Activated effector memory CD4-positive, alpha-beta T cell treated with anti-CD3 and anti-CD28 coated beads, Interleukin-2, amount 50 U/mL, for 16 hours (primary cell): ENCODE data around the gene OR52I1.

Experiments
- DNase-seq: peaks from one replicate; pipeline ENCODE4 v3.0.0-alpha.2; 2020

The OR52I1 gene

GRCh38 chr11:4593739-4594138 lies at the start of gene OR52I1:
Gene OR52I1, plus strand, starts transcription at chr11:4594039. Its CDS starts 0 bp downstream, at chr11:4594039.
- DNase-seq = no peak

GRCh38 chr11:4544891-4545290 lies 48.9 kb upstream of the OR52I1 start, which contains the start of gene OR52M1:
Gene OR52M1, plus strand, starts transcription at chr11:4545191. Its CDS starts 0 bp downstream, at chr11:4545191.
- DNase-seq = no peak

- no peak for DNase-seq
These were observed 47.0 kb upstream of the OR52I1 start for GRCh38 chr11:4546878-4547277.

- no peak for DNase-seq
These were observed 46.4 kb upstream of the OR52I1 start for GRCh38 chr11:4547416-4547815.

GRCh38 chr11:4551346-4551979 lies 42.4 kb upstream of the OR52I1 start:
- no peak for DNase-seq

- no peak for DNase-seq
These were observed 34.1 kb upstream of the OR52I1 start for GRCh38 chr11:4559527-4560440.

GRCh38 chr11:4560467-4560866 lies 33.4 kb upstream of the OR52I1 start:
- DNase-seq = no peak

GRCh38 chr11:4565371-4565770 lies 28.5 kb upstream of the OR52I1 start:
- no peak for DNase-seq

GRCh38 chr11:4569075-4569474 lies 24.8 kb upstream of the OR52I1 start:
- DNase-seq = no peak

GRCh38 chr11:4576880-4577279 lies 17.0 kb upstream of the OR52I1 start:
- DNase-seq = no peak

GRCh38 chr11:4577761-4578160 lies 16.1 kb upstream of the OR52I1 start:
- no peak for DNase-seq

- no peak for DNase-seq
These were observed 15.2 kb upstream of the OR52I1 start for GRCh38 chr11:4578624-4579023.

- DNase-seq = no peak
These were observed 13.7 kb upstream of the OR52I1 start for GRCh38 chr11:4580124-4580523.

- no peak for DNase-seq
These were observed 12.4 kb upstream of the OR52I1 start, which contains the start of gene OR52I2 for GRCh38 chr11:4581443-4581842. Gene OR52I2, plus strand, starts transcription at chr11:4581743.

- no peak for DNase-seq
These were observed 4.8 kb upstream of the OR52I1 start for GRCh38 chr11:4589017-4589416.

GRCh38 chr11:4605057-4605456 lies 11.2 kb downstream of the OR52I1 start:
- DNase-seq = no peak

- no peak for DNase-seq
These were observed 12.6 kb downstream of the OR52I1 start for GRCh38 chr11:4606231-4607015.

GRCh38 chr11:4607096-4607495 lies 13.3 kb downstream of the OR52I1 start:
- no peak for DNase-seq

GRCh38 chr11:4607781-4608666 lies 14.2 kb downstream of the OR52I1 start, which contains the start of gene TRIM68:
Gene TRIM68, minus strand, starts transcription at chr11:4608231. Its CDS starts 2,727 bp downstream, at chr11:4605504.
- DNase-seq = peak; percentile 98

- no peak for DNase-seq
These were observed 16.6 kb downstream of the OR52I1 start for GRCh38 chr11:4610258-4610935.

- no peak for DNase-seq
These were observed 18.1 kb downstream of the OR52I1 start for GRCh38 chr11:4611986-4612385.
